Panc1 (cell line): ENCODE measurements around the gene SAYSD1. TPM values are rescaled to one million over a fixed set of nuclear protein-coding genes. Genes with fewer than 3 reads are reported as not detected.

ENCODE experiments used
- ATAC-seq: fragments of 200-7000 bp; cut with Tn5 transposase; 2 replicates; pipeline ENCODE4 v1.9.1; 2020; ENCODE audit warnings: mild to moderate bottlenecking, moderate library complexity
- BruUV-seq: library from RNA; stranded (reverse); fragments of 400-500 nt; replicated peaks from 2 replicates; lab custom pipeline; 2021; lab: Mats Ljungman, UMichigan
- CTCF ChIA-PET: fragments of 300-600 bp; sonication (Branson Sonifier 250); formaldehyde crosslinking; loops from one replicate; lab custom pipeline; 2022; ENCODE audit warnings: antibody characterized with exemption; lab: Charles Lee
- POLR2A ChIA-PET: fragments of 300-600 bp; sonication (Branson Sonifier 250); formaldehyde crosslinking; loops from one replicate; lab custom pipeline; 2022; ENCODE audit warnings: antibody characterized with exemption; lab: Charles Lee
- DNase-seq: peaks from one replicate; pipeline ENCODE4 v3.0.0-alpha.2; 2010; ENCODE audit warnings: low read depth, low spot score
- H3K27ac ChIP-seq: 2 replicates; pipeline ENCODE4 v1.5.1; 2011; ENCODE audit warnings: mild to moderate bottlenecking, low read length, inconsistent platforms
- H3K27me3 ChIP-seq: fragments of 200-500 bp; sonication (Bioruptor generic); 2 replicates; pipeline ENCODE4 v1.6.0; 2014; ENCODE audit warnings: low read length, inconsistent platforms; ENCODE audit not compliant: control insufficient read depth, insufficient read depth
- H3K36me3 ChIP-seq: fragments of 200-500 bp; sonication (Bioruptor generic); 2 replicates; pipeline ENCODE4 v1.5.1; 2014; ENCODE audit warnings: inconsistent platforms, mild to moderate bottlenecking, low read length, moderate library complexity; ENCODE audit not compliant: control insufficient read depth, insufficient read depth
- H3K4me1 ChIP-seq: 2 replicates; pipeline ENCODE4 v1.5.1; 2011; ENCODE audit warnings: inconsistent platforms, mild to moderate bottlenecking, low read length, moderate library complexity; ENCODE audit not compliant: control insufficient read depth, insufficient read depth
- H3K4me3 ChIP-seq, 2 experiments: 2 replicates each; pipeline ENCODE4 v1.5.1; 2011 to 2012; ENCODE audit warnings: low read depth in 2 of 2, low read length in 2 of 2, mild to moderate bottlenecking in 2 of 2, inconsistent platforms in 1 of 2, moderate library complexity in 1 of 2
- H3K9me3 ChIP-seq: fragments of 200-500 bp; sonication (Bioruptor generic); 2 replicates; pipeline ENCODE4 v1.5.1; 2014; ENCODE audit warnings: low read depth, mild to moderate bottlenecking, inconsistent platforms, low read length, moderate library complexity; ENCODE audit not compliant: control insufficient read depth, insufficient read depth
- POLR2AphosphoS5 ChIP-seq: IDR thresholded peaks from 2 replicates; pipeline ENCODE4 v1.6.1; 2012; ENCODE audit warnings: mild to moderate bottlenecking, low read depth, low read length, moderate library complexity
- REST ChIP-seq, 2 experiments: IDR thresholded peaks; 2 replicates each; pipeline ENCODE4 v1.6.1; 2011 to 2012; ENCODE audit warnings: low read depth in 2 of 2, control low read depth in 1 of 2, low read length in 1 of 2, mild to moderate bottlenecking in 1 of 2, moderate library complexity in 1 of 2; ENCODE audit not compliant: insufficient read depth in 1 of 2
- SIN3A ChIP-seq: IDR thresholded peaks from 2 replicates; pipeline ENCODE4 v1.6.1; 2012; ENCODE audit warnings: low read depth, mild to moderate bottlenecking, low read length, moderate library complexity, borderline replicate concordance; ENCODE audit not compliant: insufficient read depth
- TCF7L2 ChIP-seq: IDR thresholded peaks from 2 replicates; pipeline ENCODE4 v1.6.1; 2011; ENCODE audit warnings: mild to moderate bottlenecking, low read depth, low read length, inconsistent platforms
- in situ Hi-C: cut with HindIII; loops from 2 replicates; pipeline ENCODE4 v1.10.0; 2016; ENCODE audit warnings: low sequenced_read_pairs, low pct_unique_long_range_greater_than_20kb
- intact Hi-C: fragments of 100-400 bp; cut with micrococcal nuclease; formaldehyde crosslinking; loops from one replicate; pipeline ENCODE4 v1.10.0; 2022; ENCODE audit not compliant: unreplicated experiment
- total RNA-seq: library from RNA; stranded (reverse); gene quantifications from one replicate; pipeline ENCODE4 v1.2.1, GENCODE V29; 2021; ENCODE audit not compliant: unreplicated experiment
- TF ChIP-seq, protein P1 (sequence below): fragments of 450-650 bp; IDR thresholded peaks from 2 replicates; pipeline ENCODE4 v1.5.1; 2017; ENCODE audit warnings: mild to moderate bottlenecking

Gene SAYSD1
- total RNA-seq, 1 experiment from 2014 or later = 17.0 TPM

DNA sequence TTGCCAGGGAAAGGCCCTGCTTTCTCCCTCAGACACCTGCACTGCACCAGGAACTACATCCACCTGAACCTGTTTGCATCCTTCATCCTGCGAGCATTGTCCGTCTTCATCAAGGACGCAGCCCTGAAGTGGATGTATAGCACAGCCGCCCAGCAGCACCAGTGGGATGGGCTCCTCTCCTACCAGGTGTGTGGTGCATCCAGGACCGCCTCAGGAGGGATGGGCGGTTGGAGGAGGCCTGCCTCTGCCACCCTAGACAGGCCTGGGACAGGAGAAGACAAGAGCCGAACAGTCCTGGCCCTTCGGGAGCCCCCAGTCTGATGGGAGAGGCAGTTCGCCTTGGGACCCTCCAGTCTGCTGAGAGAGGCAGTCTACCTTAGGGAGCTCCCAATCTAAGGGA lies 42.2 kb downstream of the SAYSD1 start:
- Histone ChIP-seq H3K4me3 (no peak overlapping the region), H3K27ac (no peak overlapping the region), H3K9me3 (no peaks in the 10 kb centered on the region), H3K4me1 (no peaks in the 10 kb centered on the region), H3K36me3 (no peaks in the 10 kb centered on the region), H3K27me3 (peaks cover 7% of the 10 kb centered on the region)
- ChIA-PET POLR2A (no interaction called here), CTCF (no interaction called here)
- in situ Hi-C loops (no loop called here), intact Hi-C loops (no loop called here)
- no peak for DNase-seq
- TF ChIP-seq REST (IDR thresholded peaks at IDR 0.05; ENCODE audit: insufficient read depth in 1 of 2, low read depth in 2 of 2, low read length in 1 of 2) (no peak), SIN3A (no peak), TCF7L2 (no peak), POLR2AphosphoS5 (no peak)
- TF ChIP-seq, protein P1, sequence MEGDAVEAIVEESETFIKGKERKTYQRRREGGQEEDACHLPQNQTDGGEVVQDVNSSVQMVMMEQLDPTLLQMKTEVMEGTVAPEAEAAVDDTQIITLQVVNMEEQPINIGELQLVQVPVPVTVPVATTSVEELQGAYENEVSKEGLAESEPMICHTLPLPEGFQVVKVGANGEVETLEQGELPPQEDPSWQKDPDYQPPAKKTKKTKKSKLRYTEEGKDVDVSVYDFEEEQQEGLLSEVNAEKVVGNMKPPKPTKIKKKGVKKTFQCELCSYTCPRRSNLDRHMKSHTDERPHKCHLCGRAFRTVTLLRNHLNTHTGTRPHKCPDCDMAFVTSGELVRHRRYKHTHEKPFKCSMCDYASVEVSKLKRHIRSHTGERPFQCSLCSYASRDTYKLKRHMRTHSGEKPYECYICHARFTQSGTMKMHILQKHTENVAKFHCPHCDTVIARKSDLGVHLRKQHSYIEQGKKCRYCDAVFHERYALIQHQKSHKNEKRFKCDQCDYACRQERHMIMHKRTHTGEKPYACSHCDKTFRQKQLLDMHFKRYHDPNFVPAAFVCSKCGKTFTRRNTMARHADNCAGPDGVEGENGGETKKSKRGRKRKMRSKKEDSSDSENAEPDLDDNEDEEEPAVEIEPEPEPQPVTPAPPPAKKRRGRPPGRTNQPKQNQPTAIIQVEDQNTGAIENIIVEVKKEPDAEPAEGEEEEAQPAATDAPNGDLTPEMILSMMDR = no peak
- no peak for ATAC-seq
- BruUV-seq = no TSS peak

DNA sequence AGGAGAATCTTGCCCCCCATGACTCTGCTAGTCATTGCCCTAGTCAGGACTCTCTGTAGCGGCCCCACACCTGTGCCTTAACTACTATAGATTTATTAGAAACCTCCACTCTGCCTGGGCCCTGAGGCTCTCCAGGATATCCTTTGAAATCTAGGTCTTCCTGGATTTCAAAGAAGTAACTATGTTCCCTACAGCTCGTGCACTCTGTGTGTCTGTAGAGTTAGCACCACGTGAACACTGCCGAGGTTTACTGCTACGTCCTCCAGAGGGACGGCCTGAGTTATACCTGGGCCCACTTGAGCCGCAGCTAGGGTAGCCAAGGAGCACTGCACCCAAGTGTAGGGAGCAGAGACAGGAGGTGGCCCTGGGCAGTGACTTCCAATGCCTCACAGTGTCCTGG lies 46.6 kb downstream of the SAYSD1 start:
- intact Hi-C loops = no loop called here
- Histone ChIP-seq H3K36me3 (no peaks in the 10 kb centered on the region), H3K9me3 (no peaks in the 10 kb centered on the region), H3K27me3 (peaks cover 7% of the 10 kb centered on the region), H3K27ac (no peak overlapping the region), H3K4me3 (no peak overlapping the region), H3K4me1 (no peaks in the 10 kb centered on the region)
- no TSS peak for BruUV-seq
- ChIA-PET CTCF (interaction anchor here (0.8 kb wide), 1 partner anchor 37 kb away, joined by 3 read pairs; no protein-coding TSS in a partner anchor), POLR2A (no interaction called here)
- in situ Hi-C loops = no loop called here
- DNase-seq (no peak), ATAC-seq (no peak)
- TF ChIP-seq SIN3A = no peak
- TF ChIP-seq TCF7L2 = no peak
- TF ChIP-seq REST (IDR thresholded peaks at IDR 0.05; ENCODE audit: insufficient read depth in 1 of 2, low read depth in 2 of 2, low read length in 1 of 2) = no peak
- TF ChIP-seq POLR2AphosphoS5 = no peak
- TF ChIP-seq, protein P1 = no peak
